IMR-90 (cell line): ENCODE results near the gene RUNX3. TPM values are rescaled to one million over a fixed set of nuclear protein-coding genes. Genes with fewer than 3 reads are reported as not detected.

ENCODE experiments used
- ATAC-seq: fragments of 200-7000 bp; cut with Tn5 transposase; 2 replicates; pipeline ENCODE4 v1.9.1; 2020; ENCODE audit warnings: low read depth, mild to moderate bottlenecking, moderate library complexity
- BruUV-seq: library from RNA; stranded (reverse); fragments of 400-500 nt; replicated peaks from 2 replicates; lab custom pipeline; 2021; lab: Mats Ljungman, UMichigan
- CTCF ChIA-PET: fragments of 300-600 bp; formaldehyde crosslinking; extraction: SDS; loops from one replicate; lab custom pipeline; 2021; ENCODE audit warnings: antibody characterized with exemption; lab: Yijun Ruan, JAX
- POLR2A ChIA-PET: fragments of 300-600 bp; sonication (Branson Sonifier 250); formaldehyde crosslinking; loops from one replicate; lab custom pipeline; 2022; ENCODE audit warnings: antibody characterized with exemption; ENCODE audit not compliant: unreplicated experiment; lab: Charles Lee
- DNase-seq: peaks from one replicate; pipeline ENCODE4 v3.0.0; 2013
- H2AFZ ChIP-seq: replicated peaks from 2 replicates; pipeline ENCODE3; 2013; ENCODE audit warnings: low read length, mild to moderate bottlenecking; ENCODE audit not compliant: poor library complexity
- H2AK5ac ChIP-seq: 2 replicates; pipeline ENCODE4 v1.6.1; 2013; ENCODE audit warnings: low read depth, low read length, inconsistent platforms
- H2AK9ac ChIP-seq: replicated peaks from 2 replicates; pipeline ENCODE3; 2013; ENCODE audit warnings: mild to moderate bottlenecking, low read depth, low read length, moderate library complexity; ENCODE audit not compliant: poor library complexity
- H2BK120ac ChIP-seq: 2 replicates; pipeline ENCODE4 v1.6.1; 2013; ENCODE audit warnings: low read depth, low read length, inconsistent platforms
- H2BK15ac ChIP-seq: 3 replicates; pipeline ENCODE4 v1.6.1; 2013; ENCODE audit warnings: low read depth, low read length, inconsistent platforms
- H2BK20ac ChIP-seq: 2 replicates; pipeline ENCODE4 v1.6.1; 2013; ENCODE audit warnings: low read depth, mild to moderate bottlenecking, inconsistent platforms, low read length, moderate library complexity
- H2BK5ac ChIP-seq: 2 replicates; pipeline ENCODE4 v1.6.1; 2013; ENCODE audit warnings: mild to moderate bottlenecking, low read depth, low read length, inconsistent platforms; ENCODE audit not compliant: poor library complexity, severe bottlenecking
- H3K14ac ChIP-seq: replicated peaks from 2 replicates; pipeline ENCODE4 v1.6.1; 2013; ENCODE audit warnings: low read depth, low read length, inconsistent platforms
- H3K18ac ChIP-seq: 2 replicates; pipeline ENCODE4 v1.6.1; 2013; ENCODE audit warnings: low read depth, low read length, control low read depth
- H3K23ac ChIP-seq: 2 replicates; pipeline ENCODE4 v1.6.1; 2013; ENCODE audit warnings: low read depth, low read length, inconsistent platforms
- H3K27ac ChIP-seq: 2 replicates; pipeline ENCODE4 v1.5.1; 2013; ENCODE audit warnings: mild to moderate bottlenecking, control low read depth, low read length; ENCODE audit not compliant: insufficient read depth
- H3K27me3 ChIP-seq: 2 replicates; pipeline ENCODE4 v1.6.1; 2013; ENCODE audit warnings: low read length; ENCODE audit not compliant: control insufficient read depth, insufficient read depth
- H3K36me3 ChIP-seq: 2 replicates; pipeline ENCODE4 v1.6.1; 2013; ENCODE audit warnings: low read length, mixed read lengths; ENCODE audit not compliant: control insufficient read depth, insufficient read depth
- H3K4ac ChIP-seq: 2 replicates; pipeline ENCODE4 v1.6.1; 2013; ENCODE audit warnings: low read depth, low read length, inconsistent platforms
- H3K4me1 ChIP-seq: 2 replicates; pipeline ENCODE4 v1.6.1; 2013; ENCODE audit warnings: low read length, mixed read lengths; ENCODE audit not compliant: control insufficient read depth, insufficient read depth
- H3K4me2 ChIP-seq: 2 replicates; pipeline ENCODE4 v1.6.1; 2013; ENCODE audit warnings: low read depth, mild to moderate bottlenecking, control low read depth, low read length, moderate library complexity
- H3K4me3 ChIP-seq: 2 replicates; pipeline ENCODE4 v1.5.1; 2013; ENCODE audit warnings: low read depth, mild to moderate bottlenecking, control low read depth, low read length, moderate library complexity; ENCODE audit not compliant: insufficient read depth
- H3K56ac ChIP-seq: 2 replicates; pipeline ENCODE4 v1.6.1; 2013; ENCODE audit warnings: low read length, inconsistent platforms; ENCODE audit not compliant: insufficient read depth; ENCODE audit errors: extremely low read depth
- H3K79me1 ChIP-seq, 2 experiments: 2 replicates each; pipeline ENCODE4 v1.6.1; 2013; ENCODE audit warnings: low read length in 2 of 2, inconsistent platforms in 1 of 2, low read depth in 1 of 2
- H3K9ac ChIP-seq: 2 replicates; pipeline ENCODE4 v1.6.1; 2013; ENCODE audit warnings: low read depth, low read length, control low read depth
- H3K9me1 ChIP-seq: 2 replicates; pipeline ENCODE4 v1.6.1; 2013; ENCODE audit warnings: low read length, inconsistent platforms; ENCODE audit not compliant: insufficient read depth
- H3K9me3 ChIP-seq: 2 replicates; pipeline ENCODE4 v1.6.1; 2013; ENCODE audit warnings: low read length; ENCODE audit not compliant: control insufficient read depth, insufficient read depth
- H4K20me1 ChIP-seq: 2 replicates; pipeline ENCODE4 v1.6.1; 2013; ENCODE audit warnings: low read length, inconsistent platforms; ENCODE audit not compliant: insufficient read depth
- H4K5ac ChIP-seq: 2 replicates; pipeline ENCODE4 v1.6.1; 2013; ENCODE audit warnings: mild to moderate bottlenecking, low read depth, low read length, control low read depth
- H4K8ac ChIP-seq, 2 experiments: 2 replicates each; pipeline ENCODE4 v1.6.1; 2013; ENCODE audit warnings: low read depth in 2 of 2, low read length in 2 of 2, control low read depth in 1 of 2, inconsistent platforms in 1 of 2
- H4K91ac ChIP-seq: 2 replicates; pipeline ENCODE4 v1.6.1; 2013; ENCODE audit warnings: low read depth, low read length, inconsistent platforms; ENCODE audit not compliant: insufficient read depth
- CEBPB ChIP-seq: IDR thresholded peaks from 2 replicates; pipeline ENCODE4 v1.6.1; 2012; ENCODE audit warnings: low read depth, low read length, improper control_type of control experiment
- CHD1 ChIP-seq: IDR thresholded peaks from 2 replicates; pipeline ENCODE4 v1.6.1; 2012; ENCODE audit warnings: low read depth, low read length, improper control_type of control experiment
- FOS ChIP-seq: fragments of 150-350 bp; IDR thresholded peaks from 2 replicates; pipeline ENCODE4 v1.6.1; 2016; ENCODE audit warnings: low read depth, low read length
- MAFK ChIP-seq: IDR thresholded peaks from 2 replicates; pipeline ENCODE4 v1.6.1; 2012; ENCODE audit warnings: low read depth, low read length, improper control_type of control experiment
- MAZ ChIP-seq: IDR thresholded peaks from 2 replicates; pipeline ENCODE4 v1.6.1; 2012; ENCODE audit warnings: low read depth, mild to moderate bottlenecking, low read length, improper control_type of control experiment, moderate library complexity, borderline replicate concordance
- MXI1 ChIP-seq: IDR thresholded peaks from 2 replicates; pipeline ENCODE4 v1.6.1; 2012; ENCODE audit warnings: low read depth, mild to moderate bottlenecking, low read length, moderate library complexity, borderline replicate concordance
- NFE2L2 ChIP-seq: fragments of 150-350 bp; IDR thresholded peaks from 2 replicates; pipeline ENCODE4 v1.6.1; 2016; ENCODE audit warnings: low read depth, mild to moderate bottlenecking, low read length
- RAD21 ChIP-seq: IDR thresholded peaks from 2 replicates; pipeline ENCODE4 v1.6.1; 2012; ENCODE audit warnings: low read length, improper control_type of control experiment
- RCOR1 ChIP-seq: IDR thresholded peaks from 2 replicates; pipeline ENCODE4 v1.6.1; 2012; ENCODE audit warnings: mild to moderate bottlenecking, low read length, improper control_type of control experiment; ENCODE audit not compliant: insufficient replicate concordance
- RFX5 ChIP-seq: IDR thresholded peaks from 2 replicates; pipeline ENCODE4 v1.8.0; 2012; ENCODE audit warnings: low read depth, mild to moderate bottlenecking, low read length, moderate library complexity
- WGBS, 2 experiments: methylation state at CpG; one replicate each; pipeline versions ENCODE4 v1.1.5 to v1.1.7; 2013; ENCODE audit warnings: missing lambda C conversion rate in 2 of 2; ENCODE audit not compliant: insufficient read length in 1 of 2; ENCODE audit errors: extremely low coverage in 2 of 2; 5-methylcytosine and 5-hydroxymethylcytosine counted together
- dilution Hi-C: fragments of 300-500 bp; cut with HindIII; formaldehyde crosslinking; loops from one replicate; pipeline ENCODE4 v1.14.3; 2018; ENCODE audit warnings: low sequenced_read_pairs; ENCODE audit not compliant: unreplicated experiment
- in situ Hi-C: fragments of 300-500 bp; cut with MboI; formaldehyde crosslinking; loops from 3 replicates; pipeline ENCODE4 v1.14.3; 2019; ENCODE audit warnings: low sequenced_read_pairs, inconsistent platforms, mixed read lengths
- intact Hi-C: fragments of 100-400 bp; cut with micrococcal nuclease; formaldehyde crosslinking; loops from 2 replicates; pipeline ENCODE4 v1.10.0; 2022
- polyA plus RNA-seq, 3 experiments: library from polyadenylated mRNA; depleted of rRNA; stranded (reverse); fragments of >200 nt; gene quantifications; 2 replicates each; pipeline ENCODE4 v1.2.3, GENCODE V29; 2012; ENCODE audit warnings: low replicate concordance in 1 of 3
- total RNA-seq: library from RNA; depleted of rRNA; stranded (reverse); fragments of >200 nt; gene quantifications from 2 replicates; pipeline ENCODE4 v1.2.3, GENCODE V29; 2012
- TF ChIP-seq, protein P1 (sequence below): conservative IDR thresholded peaks from 2 replicates; pipeline ENCODE4 v1.5.1; 2012; ENCODE audit warnings: mild to moderate bottlenecking, low read depth, low read length, improper control_type of control experiment
- TF ChIP-seq, protein P2 (sequence below): fragments of 150-350 bp; IDR thresholded peaks from 2 replicates; pipeline ENCODE4 v1.6.1; 2017; ENCODE audit warnings: mild to moderate bottlenecking, antibody characterized with exemption, low read length, low read depth
- TF ChIP-seq, protein P3 (sequence below): fragments of 150-350 bp; IDR thresholded peaks from 2 replicates; pipeline ENCODE4 v1.6.1; 2016; ENCODE audit warnings: low read depth, mild to moderate bottlenecking, low read length, moderate library complexity, borderline replicate concordance

RUNX3 gene
- total and polyA plus RNA-seq, 2 of the 4 experiments (the other 2 are of a cell fraction) = 0.07 TPM; not detected in 1

DNA sequence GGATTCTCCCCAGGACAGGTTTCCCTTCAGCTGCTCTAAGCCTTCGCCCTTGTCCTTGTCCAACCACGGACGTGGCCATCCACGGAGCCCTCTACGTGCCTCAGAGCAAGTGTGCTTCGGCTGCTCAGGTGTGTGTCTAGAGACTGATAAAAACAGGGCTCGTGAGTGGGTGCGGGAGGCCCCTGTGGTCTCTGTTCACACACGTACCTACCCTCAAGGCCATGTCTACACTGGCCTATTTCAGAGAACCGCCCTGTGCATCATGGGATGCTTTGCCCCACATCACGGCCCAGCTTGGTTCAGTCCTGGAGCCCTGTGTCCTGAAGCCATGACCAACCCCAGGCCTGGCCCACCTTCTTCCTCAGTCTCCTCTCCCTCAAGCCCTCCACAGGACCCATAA, 24.6 kb upstream of the RUNX3 start:
- dilution Hi-C loops (no loop called here), intact Hi-C loops (no loop called here), in situ Hi-C loops (no loop called here)
- Histone ChIP-seq H4K91ac (peak overlapping the region; percentile 94), H3K4ac (peak overlapping the region; percentile 91), H4K8ac (peak overlapping the region; percentile 30 to 89), H2BK20ac (peak overlapping the region; percentile 98), H3K79me1 (peaks cover 0 to 16% of the 10 kb centered on the region in 2 experiments; a peak in 3 of 4 replicates), H3K56ac (peak overlapping the region; percentile 44; the same call in 1 of the 2 replicates), H2BK15ac (peak overlapping the region; percentile 71; the same call in 2 of the 3 replicates), H3K23ac (peak overlapping the region; percentile 83), H3K27ac (no peak overlapping the region; the same call in 1 of the 2 replicates), H3K4me1 (peaks cover 30% of the 10 kb centered on the region), H3K4me3 (no peak overlapping the region), H3K27me3 (no peaks in the 10 kb centered on the region; the same call in 1 of the 2 replicates), H3K9me3 (no peaks in the 10 kb centered on the region), H3K14ac (peak overlapping the region; percentile 96), H2BK120ac (peak overlapping the region; percentile 96), H4K5ac (peak overlapping the region; percentile 66; the same call in 1 of the 2 replicates), H2AK5ac (peak overlapping the region; percentile 96), H2AFZ (peak overlapping the region; percentile 74), H4K20me1 (no peaks in the 10 kb centered on the region), H2AK9ac (peak overlapping the region; percentile 63), H3K36me3 (no peaks in the 10 kb centered on the region), H3K9me1 (peaks cover 30% of the 10 kb centered on the region), H3K4me2 (no peak overlapping the region), H2BK5ac (peak overlapping the region; percentile 81), H3K9ac (no peak overlapping the region), H3K18ac (peak overlapping the region; percentile 48; the same call in 1 of the 2 replicates)
- ChIA-PET CTCF (no interaction called here), POLR2A (no interaction called here)
- 100% methylated on average over 5 of the region's 11 CpGs; no CpG with 5 or more reads in 1 of the 2 experiments for WGBS, 2 experiments
- DNase-seq (no peak), ATAC-seq (no peak)
- BruUV-seq = no TSS peak
- TF ChIP-seq RFX5 (no peak), CHD1 (no peak), MXI1 (no peak), RCOR1 (no peak), MAFK (no peak), RAD21 (no peak), CEBPB (no peak), FOS (no peak), NFE2L2 (no peak), MAZ (no peak)
- TF ChIP-seq, protein P1, sequence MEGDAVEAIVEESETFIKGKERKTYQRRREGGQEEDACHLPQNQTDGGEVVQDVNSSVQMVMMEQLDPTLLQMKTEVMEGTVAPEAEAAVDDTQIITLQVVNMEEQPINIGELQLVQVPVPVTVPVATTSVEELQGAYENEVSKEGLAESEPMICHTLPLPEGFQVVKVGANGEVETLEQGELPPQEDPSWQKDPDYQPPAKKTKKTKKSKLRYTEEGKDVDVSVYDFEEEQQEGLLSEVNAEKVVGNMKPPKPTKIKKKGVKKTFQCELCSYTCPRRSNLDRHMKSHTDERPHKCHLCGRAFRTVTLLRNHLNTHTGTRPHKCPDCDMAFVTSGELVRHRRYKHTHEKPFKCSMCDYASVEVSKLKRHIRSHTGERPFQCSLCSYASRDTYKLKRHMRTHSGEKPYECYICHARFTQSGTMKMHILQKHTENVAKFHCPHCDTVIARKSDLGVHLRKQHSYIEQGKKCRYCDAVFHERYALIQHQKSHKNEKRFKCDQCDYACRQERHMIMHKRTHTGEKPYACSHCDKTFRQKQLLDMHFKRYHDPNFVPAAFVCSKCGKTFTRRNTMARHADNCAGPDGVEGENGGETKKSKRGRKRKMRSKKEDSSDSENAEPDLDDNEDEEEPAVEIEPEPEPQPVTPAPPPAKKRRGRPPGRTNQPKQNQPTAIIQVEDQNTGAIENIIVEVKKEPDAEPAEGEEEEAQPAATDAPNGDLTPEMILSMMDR = no peak
- TF ChIP-seq, protein P2, sequence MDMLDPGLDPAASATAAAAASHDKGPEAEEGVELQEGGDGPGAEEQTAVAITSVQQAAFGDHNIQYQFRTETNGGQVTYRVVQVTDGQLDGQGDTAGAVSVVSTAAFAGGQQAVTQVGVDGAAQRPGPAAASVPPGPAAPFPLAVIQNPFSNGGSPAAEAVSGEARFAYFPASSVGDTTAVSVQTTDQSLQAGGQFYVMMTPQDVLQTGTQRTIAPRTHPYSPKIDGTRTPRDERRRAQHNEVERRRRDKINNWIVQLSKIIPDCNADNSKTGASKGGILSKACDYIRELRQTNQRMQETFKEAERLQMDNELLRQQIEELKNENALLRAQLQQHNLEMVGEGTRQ = no peak
- TF ChIP-seq, protein P3, sequence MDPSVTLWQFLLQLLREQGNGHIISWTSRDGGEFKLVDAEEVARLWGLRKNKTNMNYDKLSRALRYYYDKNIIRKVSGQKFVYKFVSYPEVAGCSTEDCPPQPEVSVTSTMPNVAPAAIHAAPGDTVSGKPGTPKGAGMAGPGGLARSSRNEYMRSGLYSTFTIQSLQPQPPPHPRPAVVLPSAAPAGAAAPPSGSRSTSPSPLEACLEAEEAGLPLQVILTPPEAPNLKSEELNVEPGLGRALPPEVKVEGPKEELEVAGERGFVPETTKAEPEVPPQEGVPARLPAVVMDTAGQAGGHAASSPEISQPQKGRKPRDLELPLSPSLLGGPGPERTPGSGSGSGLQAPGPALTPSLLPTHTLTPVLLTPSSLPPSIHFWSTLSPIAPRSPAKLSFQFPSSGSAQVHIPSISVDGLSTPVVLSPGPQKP = no peak
